Endometrial microvascular endothelial cells (primary cell): ENCODE data around the gene TAF3. TPM values are rescaled to one million over a fixed set of nuclear protein-coding genes. Genes with fewer than 3 reads are reported as not detected.

Experiments used
- in situ Hi-C: cut with HindIII; loops from 2 replicates; pipeline ENCODE4 v1.10.0; 2017; ENCODE audit warnings: low sequenced_read_pairs, low pct_unique_long_range_greater_than_20kb; ENCODE audit errors: inconsistent ontology term
- total RNA-seq: library from RNA; depleted of rRNA; stranded (reverse); fragments of >200 nt; gene quantifications from one replicate; pipeline ENCODE4 v1.2.3, GENCODE V29; 2015; ENCODE audit errors: inconsistent ontology term

TAF3 gene
- total RNA-seq, 1 donor from 2014 or later, result 2.3 TPM

DNA sequence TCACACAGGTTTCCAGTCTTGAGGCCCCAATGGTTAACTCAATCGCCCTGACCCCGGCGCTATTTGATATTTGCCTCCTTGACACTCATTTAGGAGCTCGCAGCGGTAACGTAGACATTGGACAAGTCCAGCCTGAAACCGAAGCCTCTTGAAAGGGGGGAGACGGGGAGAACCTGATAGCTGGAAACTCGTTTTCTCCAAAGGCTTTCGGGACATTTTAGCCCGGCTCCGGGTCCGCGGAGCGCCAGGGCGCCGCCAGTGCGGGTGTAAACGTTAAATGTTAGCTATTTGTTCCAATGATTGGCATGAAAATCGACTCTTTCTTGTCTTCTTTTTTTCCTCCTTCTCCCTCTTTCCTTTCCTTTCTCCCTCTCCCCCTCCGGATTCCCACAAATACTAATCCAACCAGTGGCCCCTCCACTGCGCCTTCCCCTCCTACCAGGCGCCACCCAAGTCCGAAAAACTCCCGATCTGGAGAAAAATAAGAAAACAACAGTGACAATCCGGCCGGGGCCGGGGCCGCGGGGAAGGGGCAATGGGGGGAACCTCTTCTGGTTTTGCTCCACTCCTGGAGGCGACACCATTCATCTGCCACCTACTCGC is 219.0 kb downstream of the TAF3 start:
- in situ Hi-C loops, result loop anchor here (10.0 kb wide), 1 partner anchor 142 kb away; no protein-coding TSS in a partner anchor

DNA sequence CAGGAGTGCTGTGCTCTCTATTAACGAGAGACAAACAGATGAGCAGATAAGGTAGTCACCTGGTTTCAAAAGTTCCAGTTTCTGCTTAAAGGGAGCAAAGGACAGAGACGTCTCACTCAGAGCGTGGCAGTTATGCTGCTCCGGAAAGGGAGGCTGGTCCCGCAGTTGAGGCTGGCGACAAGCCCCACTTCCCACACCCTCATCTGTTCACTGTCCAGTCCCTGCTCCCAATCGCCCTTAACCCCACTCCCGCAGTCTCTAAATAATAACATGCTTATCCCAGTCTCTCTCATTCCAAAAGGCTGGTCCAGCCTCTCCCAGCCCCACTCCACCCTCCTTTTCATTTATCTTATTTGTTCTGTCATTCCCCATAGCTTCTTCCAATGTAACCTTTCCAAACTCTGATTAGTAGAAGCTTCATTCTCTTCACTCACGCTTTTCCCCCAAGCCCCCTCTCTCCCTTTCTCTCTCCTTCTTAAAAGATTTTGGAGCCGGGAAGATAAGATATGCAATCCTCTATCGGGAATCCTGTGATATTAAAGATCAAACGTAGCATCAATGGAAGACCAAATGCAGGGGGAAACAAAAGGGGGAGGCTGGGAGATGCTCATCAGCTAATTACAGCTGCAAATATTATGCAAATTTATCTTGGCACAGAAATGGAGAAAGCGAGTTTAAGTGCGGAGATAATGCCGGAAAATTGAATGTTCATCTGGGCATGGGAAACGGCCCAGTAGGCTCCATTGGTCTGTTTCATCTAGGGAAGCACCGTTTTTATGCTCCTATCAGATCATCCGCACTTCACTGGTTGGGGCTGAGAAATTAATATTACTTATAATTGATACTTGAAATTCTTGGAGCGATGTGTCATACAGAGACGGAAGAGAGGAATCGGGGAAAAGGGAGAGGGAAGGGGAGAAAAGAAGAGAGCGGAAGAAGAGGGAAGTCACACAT is 219.9 kb downstream of the TAF3 start:
- in situ Hi-C loops, result loop anchor here (10.0 kb wide), 1 partner anchor 143 kb away; no protein-coding TSS in a partner anchor

DNA sequence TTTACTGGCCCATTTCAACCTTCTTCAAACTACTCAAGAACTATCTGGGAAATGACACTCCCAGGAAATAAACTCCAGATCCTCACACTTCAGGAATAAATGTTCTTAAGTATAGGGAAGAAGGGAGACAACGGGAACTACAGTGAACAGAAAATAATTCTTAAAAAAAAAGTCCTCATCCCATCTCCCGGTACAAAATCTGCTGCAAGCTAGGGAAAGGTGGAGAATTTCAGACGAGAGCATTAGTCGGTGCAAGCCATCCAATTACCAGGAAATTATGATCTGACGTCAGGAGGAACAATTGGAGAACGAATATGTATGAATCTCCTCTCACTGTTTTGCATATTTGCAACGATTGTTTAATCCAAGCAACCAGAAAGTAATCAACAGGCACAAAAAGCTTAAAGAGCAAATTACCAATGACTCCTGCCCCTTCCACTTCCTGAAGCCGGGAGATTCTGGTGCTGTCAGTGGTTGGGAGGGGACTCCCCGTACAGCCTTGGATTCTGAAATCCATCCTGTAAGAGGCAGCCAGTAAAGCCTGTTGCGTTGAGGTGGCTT is 221.1 kb downstream of the TAF3 start:
- in situ Hi-C loops, result loop anchor here (10.0 kb wide), 1 partner anchor 145 kb away; no protein-coding TSS in a partner anchor

DNA sequence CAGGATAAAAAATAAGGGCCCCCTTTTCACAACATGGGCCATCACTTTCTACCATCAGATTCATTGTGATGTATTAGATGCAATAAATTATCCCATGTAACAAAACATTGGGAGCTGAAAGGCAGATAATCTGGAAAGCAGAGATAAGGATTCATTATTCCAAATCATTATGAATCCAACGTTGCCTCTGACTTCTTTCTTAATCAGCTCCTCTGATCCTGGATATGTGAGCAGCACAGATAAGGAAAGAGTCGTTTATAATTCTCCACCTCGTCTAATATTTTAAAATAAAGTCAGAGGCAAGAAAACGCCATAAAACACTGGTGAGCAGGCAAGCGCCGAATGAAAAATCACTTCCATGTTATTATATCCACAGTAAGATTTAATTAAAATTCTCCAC is 222.3 kb downstream of the TAF3 start:
- in situ Hi-C loops, result no loop called here

DNA sequence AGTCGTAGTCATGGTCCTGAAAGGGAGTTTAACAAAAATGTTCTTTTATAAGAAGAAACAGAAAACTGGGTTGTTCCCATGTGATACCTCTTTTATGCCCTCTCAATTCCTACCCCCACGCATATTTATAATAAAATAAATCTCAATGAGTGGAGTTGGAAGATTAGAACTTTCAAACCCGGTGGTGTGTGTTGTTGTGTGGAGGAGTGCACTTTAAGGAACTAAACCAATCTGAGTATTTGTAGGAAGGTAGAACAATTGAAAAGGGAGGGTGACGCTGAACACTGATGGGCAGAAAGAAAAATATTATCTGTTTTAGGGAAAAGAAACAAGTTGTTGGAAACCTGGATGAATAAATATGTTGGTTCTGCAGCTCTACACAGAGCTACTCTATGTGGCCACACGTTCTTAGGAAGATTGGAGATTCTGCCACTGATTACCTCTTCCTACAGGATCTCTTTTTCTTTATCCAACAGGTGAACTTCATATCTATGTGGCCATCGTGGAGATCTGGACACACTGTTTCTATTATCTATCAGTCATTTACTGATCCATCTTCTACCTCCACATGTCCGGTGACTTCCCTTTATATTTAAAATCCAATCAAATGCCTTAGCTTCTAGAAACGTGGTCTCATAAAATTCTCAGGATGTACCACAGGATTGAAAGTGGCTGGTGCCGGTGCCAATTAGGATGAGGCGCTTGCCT is 223.1 kb downstream of the TAF3 start:
- in situ Hi-C loops, result no loop called here

DNA sequence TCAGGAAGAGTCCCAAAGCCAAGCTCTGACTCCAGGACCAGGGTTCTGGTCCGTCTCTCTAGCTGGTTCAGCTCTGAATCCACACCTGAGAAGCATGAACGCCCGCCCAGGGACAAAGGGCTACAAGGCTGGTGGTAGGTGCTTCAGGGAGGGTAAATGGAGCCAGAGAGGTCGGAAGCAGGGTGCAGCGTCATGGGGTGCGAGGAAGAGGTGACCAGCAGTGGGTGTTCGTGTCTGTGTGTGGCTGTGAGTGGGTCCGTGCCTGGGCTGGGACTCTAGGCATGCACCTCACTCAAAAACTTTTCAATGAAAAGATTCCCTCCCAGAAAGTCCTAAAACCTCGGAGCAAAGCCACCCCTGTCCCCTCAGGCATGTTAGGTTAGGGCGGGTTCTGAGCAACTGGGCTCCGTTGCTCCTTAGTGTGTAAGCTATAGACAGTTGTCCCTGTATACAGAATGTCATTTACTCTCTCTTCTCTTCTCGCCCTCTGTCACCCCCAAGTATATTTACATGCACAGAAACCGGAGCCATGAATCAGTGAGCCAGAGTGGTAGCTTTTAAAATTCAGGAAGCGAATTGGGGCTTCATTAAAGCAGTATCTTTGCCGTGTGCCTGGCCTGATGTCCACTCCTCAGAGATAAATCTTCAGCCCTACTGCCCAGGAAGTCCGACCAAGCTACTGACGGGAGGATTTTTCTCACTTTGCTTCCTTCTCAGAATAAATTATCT is 223.9 kb downstream of the TAF3 start:
- in situ Hi-C loops, result no loop called here

DNA sequence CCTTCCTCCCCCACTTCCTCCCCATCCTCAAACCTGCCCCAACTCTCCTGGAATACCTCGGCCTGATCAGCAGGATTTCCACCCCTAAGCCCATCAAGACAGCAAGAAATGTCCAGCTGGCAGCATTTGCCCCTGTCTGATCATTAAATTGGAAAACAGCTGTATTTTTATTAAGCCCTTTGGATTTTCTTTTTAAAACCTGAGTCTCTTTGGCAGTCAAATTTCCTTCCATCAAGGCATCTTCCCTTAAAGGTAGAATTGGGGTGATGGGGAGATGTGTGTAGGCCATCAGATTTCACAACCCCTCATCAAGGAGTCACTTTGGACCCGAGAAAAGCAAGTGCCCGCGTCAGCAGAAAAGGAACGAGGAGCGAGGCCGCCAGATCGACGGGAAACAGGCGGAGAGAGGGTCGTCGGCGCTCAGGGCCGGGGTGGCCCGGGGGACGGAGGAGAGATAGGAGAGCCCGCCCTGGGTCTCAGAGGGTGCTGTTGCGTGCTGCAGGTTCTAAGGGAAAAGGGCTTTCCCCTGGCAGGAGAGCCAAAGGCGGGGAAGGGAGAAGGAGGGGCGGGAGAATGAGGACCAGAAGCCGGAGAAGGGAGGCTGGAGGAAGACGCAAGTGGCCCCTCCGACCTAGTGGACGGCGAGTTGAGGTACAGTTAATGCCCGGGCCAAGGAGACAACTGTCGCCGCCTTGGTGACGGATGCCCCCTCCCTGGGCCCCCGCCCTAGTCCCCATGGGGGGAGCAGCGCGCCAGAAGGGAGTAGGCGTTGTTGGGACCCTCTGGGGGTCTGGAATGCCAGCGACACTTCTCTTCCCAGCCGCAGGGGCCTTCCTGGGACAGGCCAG is 224.6 kb downstream of the TAF3 start:
- in situ Hi-C loops, result no loop called here

DNA sequence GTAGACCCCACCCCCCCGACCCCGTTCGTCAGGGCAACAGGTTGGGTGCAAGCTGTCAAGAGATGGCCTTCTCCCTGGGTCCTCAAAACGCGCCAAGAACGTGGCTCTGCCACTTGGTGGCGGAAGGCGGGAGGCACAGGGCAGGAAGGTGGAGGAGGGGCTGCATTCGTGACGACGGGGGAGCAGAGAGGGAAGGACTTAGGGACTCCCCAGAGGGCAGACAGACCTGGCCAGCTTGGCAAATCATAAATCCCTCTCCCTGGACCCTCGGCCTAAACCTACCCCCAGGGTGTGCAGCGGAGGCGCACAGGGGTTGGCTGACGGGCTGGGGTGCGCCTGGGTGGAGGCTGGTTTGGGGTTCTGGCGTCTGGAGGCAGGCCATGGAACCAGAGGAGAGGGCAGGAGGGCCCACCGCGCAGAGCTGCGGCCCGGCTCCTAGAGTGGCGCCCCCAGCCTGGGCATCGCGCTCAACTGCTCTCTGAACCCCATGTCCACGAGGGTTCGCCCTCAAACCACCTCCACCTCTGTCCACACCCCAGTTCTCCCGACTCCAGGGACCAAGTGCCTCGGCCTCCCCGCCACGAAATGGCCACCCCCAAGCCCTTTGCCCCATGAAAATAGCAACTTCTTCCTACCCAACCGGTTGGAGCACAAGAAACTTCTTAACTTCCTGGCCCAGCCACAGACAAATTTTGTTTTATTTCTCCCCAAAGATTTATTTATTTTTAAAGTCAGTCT is 225.4 kb downstream of the TAF3 start:
- in situ Hi-C loops, result no loop called here

DNA sequence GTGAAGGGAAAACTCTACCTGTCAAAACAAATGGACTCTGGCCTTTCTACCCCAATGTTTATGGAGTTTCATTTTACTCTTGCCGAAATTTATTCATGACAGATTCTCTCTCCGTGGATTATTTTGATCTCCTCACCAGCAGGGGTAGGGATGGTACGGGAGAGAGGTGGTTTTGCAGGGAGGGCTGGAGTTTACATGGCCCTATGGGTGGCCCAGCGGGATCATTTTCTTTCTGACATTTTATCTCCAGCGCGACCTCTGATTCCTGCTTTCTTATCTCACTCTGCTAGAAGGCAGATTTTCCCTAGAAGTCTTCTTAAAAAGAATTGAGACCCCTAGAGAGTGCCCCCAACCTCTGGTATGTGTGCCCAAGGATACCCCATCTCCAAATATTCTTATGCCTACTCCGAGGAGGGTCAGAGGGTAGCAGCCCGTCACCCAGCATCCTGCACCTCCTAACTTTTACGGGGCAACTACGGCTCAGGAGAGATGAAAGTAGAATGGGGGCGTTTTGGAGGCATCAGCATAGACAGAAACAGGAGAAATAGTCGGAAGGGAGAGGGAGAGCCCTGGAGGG is 226.1 kb downstream of the TAF3 start:
- in situ Hi-C loops, result no loop called here

DNA sequence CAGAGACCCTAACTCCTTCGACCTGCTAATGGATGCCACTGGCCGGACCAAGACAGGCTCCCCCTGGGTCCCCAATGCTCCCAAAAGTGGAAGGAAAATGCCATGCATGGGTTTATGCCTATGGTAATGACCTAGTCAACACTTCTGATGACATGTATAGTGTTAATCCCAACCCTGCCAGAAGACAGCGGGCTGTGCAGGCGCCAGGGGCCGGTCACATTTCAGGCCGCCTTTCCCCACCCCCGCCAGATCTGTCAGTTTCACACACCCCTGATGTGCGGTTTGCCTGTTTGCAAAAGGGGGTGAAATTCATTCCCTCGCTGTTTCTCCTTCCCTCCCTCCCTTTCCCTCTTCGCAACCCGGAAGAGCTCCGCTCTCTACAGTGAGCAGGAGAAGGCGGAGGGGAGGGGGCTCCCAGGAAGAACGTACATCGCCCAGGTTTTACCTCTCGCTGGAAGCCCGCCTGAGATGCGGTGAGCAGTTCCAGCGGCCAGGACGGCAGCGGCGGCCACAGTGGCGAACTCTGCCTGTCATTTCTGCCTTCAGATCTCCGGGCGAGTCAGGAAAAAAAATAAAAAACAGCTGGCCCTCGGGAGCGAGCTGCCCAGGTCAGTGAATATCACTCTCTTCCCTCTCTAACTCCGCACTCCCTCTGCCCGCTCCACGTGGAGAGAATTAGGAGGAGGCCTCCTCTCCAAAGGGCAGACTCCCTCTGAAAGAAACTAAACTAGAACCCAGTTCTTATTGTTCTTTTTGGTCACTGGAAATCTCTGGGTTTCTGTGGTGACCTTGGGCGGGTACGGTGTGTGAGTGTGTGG is 226.8 kb downstream of the TAF3 start:
- in situ Hi-C loops, result no loop called here

DNA sequence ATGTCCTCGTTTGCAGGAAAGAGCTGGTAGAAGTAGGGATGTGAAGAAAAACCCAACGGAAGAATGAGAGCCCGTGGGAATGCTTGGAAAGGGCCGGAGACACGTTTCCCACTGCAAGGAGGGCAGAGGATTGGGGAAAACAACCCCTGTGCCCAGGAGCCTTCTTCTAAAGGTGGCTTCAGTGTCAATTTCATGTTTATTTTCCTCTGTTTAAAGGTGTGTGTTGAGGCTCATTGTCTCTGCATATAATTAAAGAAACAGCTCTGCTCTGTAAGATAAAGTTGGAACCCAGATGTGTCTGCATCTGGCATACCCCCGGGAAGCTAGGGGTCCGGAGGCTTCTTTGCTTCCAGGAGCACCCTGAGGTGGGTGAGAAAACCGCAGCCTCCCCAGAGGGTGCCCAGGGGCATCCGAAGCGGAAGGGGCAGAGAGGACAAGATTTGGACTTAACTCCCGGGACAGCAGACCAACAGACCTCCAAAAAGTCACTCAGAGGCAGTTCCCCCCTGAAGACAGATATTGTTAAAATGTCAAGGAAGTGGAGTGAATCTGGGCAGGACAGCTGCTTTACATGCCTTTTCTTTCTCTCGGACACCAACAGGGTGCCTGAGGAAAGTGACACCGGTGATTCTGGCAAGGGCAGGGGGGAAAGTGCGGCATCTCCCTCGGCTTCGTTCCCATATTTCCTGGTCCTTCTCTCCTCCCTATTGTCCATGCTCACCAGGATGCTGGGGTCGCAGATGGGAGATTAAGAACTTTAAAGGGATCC is 227.6 kb downstream of the TAF3 start:
- in situ Hi-C loops, result no loop called here

DNA sequence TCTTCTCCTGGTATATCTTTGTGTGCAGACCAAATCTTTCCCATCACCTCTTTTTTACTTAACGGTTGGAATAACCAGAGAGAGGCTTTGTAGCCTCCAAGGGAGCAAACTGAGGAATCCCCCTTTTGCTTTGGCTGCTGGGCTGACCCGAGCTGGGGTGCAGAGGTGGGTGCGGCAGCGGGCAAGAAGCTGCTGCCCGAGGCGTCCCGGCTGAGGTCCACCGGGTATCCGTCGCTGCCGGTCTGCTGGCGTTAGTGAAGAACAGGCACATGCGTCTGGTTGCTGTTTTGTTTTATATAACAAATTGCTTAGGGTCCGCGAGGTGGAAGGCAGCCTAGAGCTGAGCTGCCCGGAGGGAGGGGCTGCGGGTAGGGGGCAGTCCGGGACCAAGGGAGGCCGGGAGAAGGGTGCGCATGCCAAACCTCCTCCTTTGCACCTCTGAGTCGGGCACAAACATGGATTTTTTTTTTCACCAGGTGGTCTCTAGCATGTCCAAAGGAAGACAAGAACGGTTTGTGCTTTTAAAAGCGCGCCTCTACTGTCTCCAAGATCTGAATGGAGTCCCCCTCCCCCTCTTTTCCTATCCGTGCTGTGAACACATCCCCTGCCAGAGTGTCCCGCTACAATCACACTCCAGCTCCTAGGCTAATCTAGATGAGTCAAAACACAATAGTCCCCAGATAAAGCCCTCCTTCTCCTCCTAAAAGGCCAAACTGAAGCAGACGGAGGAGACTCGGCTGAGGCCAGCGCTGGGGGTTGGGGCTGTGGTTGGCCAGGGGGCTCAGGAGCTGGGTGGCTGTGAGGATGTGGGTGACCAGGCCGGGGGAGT is 229.4 kb downstream of the TAF3 start:
- in situ Hi-C loops, result no loop called here

DNA sequence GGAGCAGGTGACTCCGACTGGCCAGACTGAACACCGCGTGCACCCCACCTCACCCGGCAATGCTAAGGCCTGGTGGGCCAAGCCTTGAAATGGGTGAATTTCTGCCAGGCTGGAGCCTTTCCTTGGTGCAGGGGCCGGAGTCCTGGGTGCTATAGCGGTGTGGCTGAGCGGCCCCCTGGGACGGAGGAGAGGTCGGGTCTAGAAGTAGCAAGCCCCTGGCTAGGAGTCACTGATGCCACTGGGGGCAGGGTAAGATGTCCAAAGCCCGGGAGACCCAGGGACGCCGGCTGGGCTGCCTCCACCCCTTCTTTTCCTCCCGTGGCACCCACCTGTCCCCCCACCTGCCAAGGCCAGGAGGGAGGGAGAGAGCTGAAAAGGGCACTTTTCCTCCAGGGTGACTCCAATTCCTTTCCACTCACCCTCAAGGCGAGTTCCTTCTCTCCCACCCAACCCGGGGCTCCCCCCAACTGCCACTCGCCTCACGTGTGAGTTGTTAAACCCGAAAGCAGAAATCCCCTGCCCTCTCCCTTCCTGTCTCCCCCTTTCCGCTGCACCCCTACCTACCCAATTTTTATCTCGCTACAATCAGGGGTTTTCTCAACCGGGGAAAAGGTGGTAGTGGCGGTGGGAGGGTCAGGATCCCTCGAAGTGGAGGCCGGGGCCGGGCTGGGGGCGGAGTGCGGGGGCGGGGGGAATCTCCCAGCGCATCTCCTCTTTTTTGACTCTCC is 230.1 kb downstream of the TAF3 start:
- in situ Hi-C loops, result no loop called here
